H9 (cell line): ENCODE measurements around the gene CRISPLD2. TPM values are rescaled to one million over a fixed set of nuclear protein-coding genes. Genes with fewer than 3 reads are reported as not detected.

Source experiments
- DNase-seq: peaks from one replicate; pipeline ENCODE4 v3.0.0-alpha.2; 2017
- H2AFZ ChIP-seq: one replicate; pipeline ENCODE4 v1.6.1; 2013; ENCODE audit warnings: mild to moderate bottlenecking, low read length, control low read depth, moderate library complexity
- H2AK5ac ChIP-seq: 2 replicates; pipeline ENCODE4 v1.6.1; 2013; ENCODE audit warnings: low read length, control low read depth, mixed read lengths; ENCODE audit not compliant: insufficient read length
- H2BK120ac ChIP-seq: one replicate; pipeline ENCODE4 v1.6.1; 2013; ENCODE audit warnings: low read depth, mild to moderate bottlenecking, low read length, control low read depth, inconsistent platforms; ENCODE audit not compliant: poor library complexity, severe bottlenecking
- H2BK12ac ChIP-seq: 2 replicates; pipeline ENCODE4 v1.6.1; 2013; ENCODE audit warnings: low read length, control low read depth, mixed read lengths, low read depth; ENCODE audit not compliant: insufficient read length
- H2BK15ac ChIP-seq: 2 replicates; pipeline ENCODE4 v1.6.1; 2013; ENCODE audit warnings: low read depth, low read length, control low read depth
- H2BK20ac ChIP-seq: one replicate; pipeline ENCODE4 v1.6.1; 2013; ENCODE audit warnings: low read depth, mild to moderate bottlenecking, low read length, control low read depth, inconsistent platforms; ENCODE audit not compliant: poor library complexity, severe bottlenecking
- H2BK5ac ChIP-seq: 2 replicates; pipeline ENCODE4 v1.6.1; 2013; ENCODE audit warnings: low read length, control low read depth, mixed read lengths; ENCODE audit not compliant: insufficient read length
- H3K14ac ChIP-seq: 2 replicates; pipeline ENCODE4 v1.6.1; 2013; ENCODE audit warnings: low read length, control low read depth; ENCODE audit not compliant: insufficient read depth
- H3K18ac ChIP-seq: 2 replicates; pipeline ENCODE4 v1.6.1; 2013; ENCODE audit warnings: low read depth, mild to moderate bottlenecking, mixed read lengths, low read length, control low read depth; ENCODE audit not compliant: insufficient read length
- H3K23ac ChIP-seq: 2 replicates; pipeline ENCODE4 v1.6.1; 2013; ENCODE audit warnings: low read length, control low read depth, mixed read lengths, low read depth; ENCODE audit not compliant: insufficient read length
- H3K23me2 ChIP-seq: 2 replicates; pipeline ENCODE4 v1.6.1; 2013; ENCODE audit warnings: low read depth, mild to moderate bottlenecking, mixed read lengths, low read length, control low read depth; ENCODE audit not compliant: insufficient read length, poor library complexity, severe bottlenecking
- H3K27ac ChIP-seq: 2 replicates; pipeline ENCODE4 v1.5.1; 2013; ENCODE audit warnings: low read length, control low read depth, mixed read lengths, low read depth; ENCODE audit not compliant: insufficient read length
- H3K27me3 ChIP-seq: 2 replicates; pipeline ENCODE4 v1.6.1; 2013; ENCODE audit warnings: low read length, control low read depth, inconsistent platforms; ENCODE audit not compliant: insufficient read depth
- H3K4ac ChIP-seq: 2 replicates; pipeline ENCODE4 v1.6.1; 2013; ENCODE audit warnings: low read depth, mild to moderate bottlenecking, control low read depth, inconsistent platforms, low read length, moderate library complexity
- H3K4me1 ChIP-seq: 2 replicates; pipeline ENCODE4 v1.6.1; 2013; ENCODE audit warnings: low read length, control low read depth, inconsistent platforms; ENCODE audit not compliant: insufficient read depth
- H3K4me2 ChIP-seq: 2 replicates; pipeline ENCODE4 v1.6.1; 2013; ENCODE audit warnings: low read length, control low read depth, mixed read lengths; ENCODE audit not compliant: insufficient read length, insufficient read depth
- H3K56ac ChIP-seq: 2 replicates; pipeline ENCODE4 v1.6.1; 2013; ENCODE audit warnings: low read depth, mild to moderate bottlenecking, mixed read lengths, low read length, control low read depth; ENCODE audit not compliant: insufficient read length
- H3K79me1 ChIP-seq: 2 replicates; pipeline ENCODE4 v1.6.1; 2013; ENCODE audit warnings: low read depth, mild to moderate bottlenecking, moderate library complexity, low read length, control low read depth, inconsistent platforms; ENCODE audit not compliant: insufficient read depth, poor library complexity, severe bottlenecking
- H3K79me2 ChIP-seq: 2 replicates; pipeline ENCODE4 v1.6.1; 2013; ENCODE audit warnings: low read length, control low read depth, inconsistent platforms; ENCODE audit not compliant: insufficient read depth
- H3K9ac ChIP-seq: 2 replicates; pipeline ENCODE4 v1.6.1; 2013; ENCODE audit warnings: low read length, control low read depth, mixed read lengths; ENCODE audit not compliant: insufficient read length; ENCODE audit errors: extremely low read depth
- H3K9me3 ChIP-seq: one replicate; pipeline ENCODE4 v1.6.1; 2013; ENCODE audit warnings: low read depth, low read length, inconsistent platforms; ENCODE audit not compliant: control insufficient read depth
- H3T11ph ChIP-seq: one replicate; pipeline ENCODE4 v1.6.1; 2013; ENCODE audit warnings: mild to moderate bottlenecking, low read length, control low read depth, inconsistent platforms
- H4K20me1 ChIP-seq: one replicate; pipeline ENCODE4 v1.6.1; 2013; ENCODE audit not compliant: control insufficient read depth, insufficient read length, insufficient read depth
- H4K5ac ChIP-seq: 2 replicates; pipeline ENCODE4 v1.6.1; 2013; ENCODE audit warnings: low read depth, mild to moderate bottlenecking, mixed read lengths, low read length, control low read depth; ENCODE audit not compliant: insufficient read length
- H4K8ac ChIP-seq: replicated peaks from 2 replicates; pipeline ENCODE4 v1.6.1; 2013; ENCODE audit warnings: low read length, control low read depth, mixed read lengths, low read depth; ENCODE audit not compliant: insufficient read length
- H4K91ac ChIP-seq: 2 replicates; pipeline ENCODE4 v1.6.1; 2013; ENCODE audit warnings: low read depth, mild to moderate bottlenecking, moderate library complexity, mixed read lengths, low read length, control low read depth; ENCODE audit not compliant: insufficient read length
- H3K27ac Mint-ChIP-seq, 3 experiments: 2 replicates in 2 of 3; 3 replicates in 1 of 3; pipeline ENCODE4 v1.8.0; 2020 to 2021; ENCODE audit warnings: mixed read lengths in 3 of 3, mild to moderate bottlenecking in 1 of 3, moderate library complexity in 1 of 3
- H3K27me3 Mint-ChIP-seq: 2 replicates; pipeline ENCODE4 v1.8.0; 2021; ENCODE audit warnings: low read depth, mild to moderate bottlenecking, moderate library complexity, mixed read lengths
- H3K36me3 Mint-ChIP-seq, 3 experiments: 2 replicates in 2 of 3; 3 replicates in 1 of 3; pipeline ENCODE4 v1.8.0; 2020 to 2021; ENCODE audit warnings: low read depth in 3 of 3, mixed read lengths in 3 of 3; ENCODE audit not compliant: insufficient read depth in 1 of 3
- H3K4me1 Mint-ChIP-seq, 2 experiments: 2 replicates each; pipeline ENCODE4 v1.8.0; 2020; ENCODE audit warnings: mixed read lengths in 2 of 2
- H3K4me3 Mint-ChIP-seq, 2 experiments: 2 replicates in 1 of 2; 3 replicates in 1 of 2; pipeline ENCODE4 v1.8.0; 2020 to 2021; ENCODE audit warnings: mild to moderate bottlenecking in 2 of 2, mixed read lengths in 2 of 2, moderate library complexity in 1 of 2
- H3K9me3 Mint-ChIP-seq, 2 experiments: 2 replicates in 1 of 2; 3 replicates in 1 of 2; pipeline ENCODE4 v1.8.0; 2020; ENCODE audit warnings: mild to moderate bottlenecking in 2 of 2, mixed read lengths in 2 of 2, moderate library complexity in 1 of 2
- WGBS: extraction: QIAGEN DNeasy Blood & Tissue Kit; methylation state at CpG from one replicate; pipeline ENCODE4 v1.1.7; 2013; ENCODE audit warnings: missing lambda C conversion rate, low lambda C conversion rate, mixed read lengths; ENCODE audit not compliant: insufficient read length; ENCODE audit errors: extremely low coverage; 5-methylcytosine and 5-hydroxymethylcytosine counted together
- total RNA-seq: library from RNA; stranded (reverse); gene quantifications from 2 replicates; pipeline ENCODE4 v1.2.1, GENCODE V29; 2021
- TF ChIP-seq, protein P1 (sequence below): fragments of 200-600 bp; sonication (generic); conservative IDR thresholded peaks from 3 replicates; pipeline ENCODE4 v1.8.0; 2021; ENCODE audit warnings: antibody characterized with exemption, mild to moderate bottlenecking

CRISPLD2 gene
- total RNA-seq, 1 experiment from 2014 or later, result 2.3 TPM

DNA sequence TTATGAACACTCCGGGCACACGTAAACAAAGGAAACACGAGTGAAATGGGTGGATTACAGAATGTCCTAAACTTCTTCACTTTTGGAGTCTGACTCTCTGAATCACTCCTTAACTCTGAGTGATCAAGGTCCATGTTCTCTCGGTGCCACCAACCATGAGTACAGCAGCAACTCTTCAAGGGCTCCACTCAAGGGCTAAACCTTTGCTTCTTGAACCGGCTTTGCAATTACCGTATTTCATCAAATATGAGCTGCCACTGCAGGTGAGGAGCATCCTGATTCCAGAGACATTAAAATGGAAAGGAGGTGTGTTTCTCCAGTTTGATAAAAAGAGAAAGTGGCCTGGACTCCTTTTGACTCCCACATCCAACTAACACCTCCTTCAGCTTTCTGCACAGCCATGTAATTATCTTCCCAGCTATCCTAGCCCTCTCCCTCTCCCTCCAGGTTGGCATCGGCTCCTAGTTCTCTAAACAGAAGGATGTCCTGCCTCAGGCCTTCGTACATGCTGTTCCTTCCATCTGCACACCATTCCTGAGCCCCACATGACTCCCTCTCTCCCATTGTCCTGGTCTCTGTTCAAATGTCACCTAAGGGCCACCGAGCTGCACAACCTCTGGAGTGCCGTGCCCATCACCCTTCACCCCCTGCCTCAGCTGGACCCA lies 130.1 kb downstream of the CRISPLD2 start:
- Histone ChIP-seq H3K9me3 (no peaks in the 10 kb centered on the region), H3K4me2 (no peak overlapping the region), H3K18ac (no peak overlapping the region), H2AFZ (no peak overlapping the region), H2BK120ac (no peak overlapping the region), H2BK20ac (no peak overlapping the region), H3K23me2 (no peaks in the 10 kb centered on the region), H3K9ac (no peak overlapping the region), H4K5ac (no peak overlapping the region), H4K8ac (no peak overlapping the region), H3K4ac (no peak overlapping the region), H3K27me3 (no peaks in the 10 kb centered on the region), H3K56ac (no peak overlapping the region), H4K20me1 (no peaks in the 10 kb centered on the region), H2BK5ac (no peak overlapping the region), H3K14ac (no peak overlapping the region), H2BK15ac (no peak overlapping the region), H2BK12ac (no peak overlapping the region), H3K79me2 (no peaks in the 10 kb centered on the region), H3K23ac (no peak overlapping the region), H2AK5ac (no peak overlapping the region), H3K27ac (no peak overlapping the region), H3K4me1 (no peaks in the 10 kb centered on the region), H3T11ph (no peak overlapping the region), H4K91ac (no peak overlapping the region), H3K79me1 (no peaks in the 10 kb centered on the region)
- DNase-seq, result no peak
- peak overlapping the region in 1 of 3 experiments; percentile 10; a peak in 1 of 7 replicates for H3K27ac Mint-ChIP-seq
- TF ChIP-seq, protein P1, sequence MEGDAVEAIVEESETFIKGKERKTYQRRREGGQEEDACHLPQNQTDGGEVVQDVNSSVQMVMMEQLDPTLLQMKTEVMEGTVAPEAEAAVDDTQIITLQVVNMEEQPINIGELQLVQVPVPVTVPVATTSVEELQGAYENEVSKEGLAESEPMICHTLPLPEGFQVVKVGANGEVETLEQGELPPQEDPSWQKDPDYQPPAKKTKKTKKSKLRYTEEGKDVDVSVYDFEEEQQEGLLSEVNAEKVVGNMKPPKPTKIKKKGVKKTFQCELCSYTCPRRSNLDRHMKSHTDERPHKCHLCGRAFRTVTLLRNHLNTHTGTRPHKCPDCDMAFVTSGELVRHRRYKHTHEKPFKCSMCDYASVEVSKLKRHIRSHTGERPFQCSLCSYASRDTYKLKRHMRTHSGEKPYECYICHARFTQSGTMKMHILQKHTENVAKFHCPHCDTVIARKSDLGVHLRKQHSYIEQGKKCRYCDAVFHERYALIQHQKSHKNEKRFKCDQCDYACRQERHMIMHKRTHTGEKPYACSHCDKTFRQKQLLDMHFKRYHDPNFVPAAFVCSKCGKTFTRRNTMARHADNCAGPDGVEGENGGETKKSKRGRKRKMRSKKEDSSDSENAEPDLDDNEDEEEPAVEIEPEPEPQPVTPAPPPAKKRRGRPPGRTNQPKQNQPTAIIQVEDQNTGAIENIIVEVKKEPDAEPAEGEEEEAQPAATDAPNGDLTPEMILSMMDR, result no peak
- H3K9me3 Mint-ChIP-seq, result no peaks in the 10 kb centered on the region
- no peak overlapping the region for H3K4me3 Mint-ChIP-seq
- WGBS, result no CpG with 5 or more reads among the region's 10 CpGs
- peaks cover 3% of the 10 kb centered on the region; the same call in 1 of the 2 replicates for H3K27me3 Mint-ChIP-seq
- peaks cover 0 to 2% of the 10 kb centered on the region in 2 experiments; a peak in 1 of 4 replicates for H3K4me1 Mint-ChIP-seq
- H3K36me3 Mint-ChIP-seq, result no peaks in the 10 kb centered on the region
